ENCODE measurements around the gene RAI1.

GRCh38 chr17:17722906-17723353, 41.7 kb downstream of the RAI1 start:
- TF ChIP-seq CTCF (IDR thresholded peaks at IDR 0.05 in 8 of 11, conservative IDR thresholded peaks at IDR 0.05 in 3 of 11) (no peak), POLR2A (IDR thresholded peaks at IDR 0.05) (no peak), POLR2AphosphoS5 (IDR thresholded peaks at IDR 0.05) (no peak)

Data from spleen (tissue), 7 donors.